ENCODE measurements around the gene ZBTB18. TPM values are rescaled to one million over a fixed set of nuclear protein-coding genes. Genes with fewer than 3 reads are reported as not detected.

ZBTB18 gene
- total RNA-seq, 2 donors from 2014 or later, result 15.4 to 17.9 TPM

DNA sequence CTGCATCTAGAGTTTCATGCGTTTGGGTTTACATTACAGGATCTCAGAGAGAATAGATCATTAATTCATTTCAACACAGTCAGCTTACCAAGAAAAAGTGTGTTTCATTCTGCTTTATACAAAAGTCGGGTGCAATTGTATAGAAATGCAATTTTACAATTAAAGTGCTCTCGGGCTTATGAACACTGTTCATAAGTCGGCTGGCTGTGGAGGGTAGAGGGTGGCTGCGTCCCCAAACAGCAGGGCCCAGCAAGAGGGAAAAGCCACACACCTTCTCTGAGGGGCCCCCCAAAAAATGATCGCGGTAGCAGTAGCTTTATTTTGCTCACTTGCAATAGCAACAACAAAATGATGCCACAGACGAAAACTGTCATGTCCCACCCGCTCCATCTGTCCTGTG lies 13.8 kb upstream of the ZBTB18 start:
- TF ChIP-seq, protein P1, sequence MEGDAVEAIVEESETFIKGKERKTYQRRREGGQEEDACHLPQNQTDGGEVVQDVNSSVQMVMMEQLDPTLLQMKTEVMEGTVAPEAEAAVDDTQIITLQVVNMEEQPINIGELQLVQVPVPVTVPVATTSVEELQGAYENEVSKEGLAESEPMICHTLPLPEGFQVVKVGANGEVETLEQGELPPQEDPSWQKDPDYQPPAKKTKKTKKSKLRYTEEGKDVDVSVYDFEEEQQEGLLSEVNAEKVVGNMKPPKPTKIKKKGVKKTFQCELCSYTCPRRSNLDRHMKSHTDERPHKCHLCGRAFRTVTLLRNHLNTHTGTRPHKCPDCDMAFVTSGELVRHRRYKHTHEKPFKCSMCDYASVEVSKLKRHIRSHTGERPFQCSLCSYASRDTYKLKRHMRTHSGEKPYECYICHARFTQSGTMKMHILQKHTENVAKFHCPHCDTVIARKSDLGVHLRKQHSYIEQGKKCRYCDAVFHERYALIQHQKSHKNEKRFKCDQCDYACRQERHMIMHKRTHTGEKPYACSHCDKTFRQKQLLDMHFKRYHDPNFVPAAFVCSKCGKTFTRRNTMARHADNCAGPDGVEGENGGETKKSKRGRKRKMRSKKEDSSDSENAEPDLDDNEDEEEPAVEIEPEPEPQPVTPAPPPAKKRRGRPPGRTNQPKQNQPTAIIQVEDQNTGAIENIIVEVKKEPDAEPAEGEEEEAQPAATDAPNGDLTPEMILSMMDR (conservative IDR thresholded peaks at IDR 0.05), result no peak
- Histone ChIP-seq H3K27me3 (ENCODE audit: control insufficient read depth, insufficient read depth, low read length, poor library complexity, severe bottlenecking) (no peaks in the 10 kb centered on the region), H3K9me3 (ENCODE audit: control insufficient read depth, low read length) (no peaks in the 10 kb centered on the region), H3K4me1 (ENCODE audit: control insufficient read depth, insufficient read depth, low read length) (no peaks in the 10 kb centered on the region), H3K27ac (ENCODE audit: low read depth, low read length) (no peak overlapping the region), H3K36me3 (ENCODE audit: control insufficient read depth, insufficient read depth, low read length) (no peaks in the 10 kb centered on the region), H3K4me3 (ENCODE audit: low read length) (no peak overlapping the region), H3K9ac (ENCODE audit: extremely low read depth, low read length, poor library complexity, severe bottlenecking) (no peak overlapping the region)
- Mint-ChIP-seq H3K36me3 (ENCODE audit: low read depth) (no peaks in the 10 kb centered on the region), H3K27ac (no peak overlapping the region), H3K27me3 (ENCODE audit: insufficient read depth) (no peaks in the 10 kb centered on the region), H3K9me3 (no peaks in the 10 kb centered on the region), H3K4me3 (no peak overlapping the region), H3K4me1 (peaks cover 5% of the 10 kb centered on the region)
- DNase-seq, result no peak
- 90% methylated on average over 4 to 9 of the region's 9 CpGs for WGBS, 2 experiments (ENCODE audit: insufficient coverage in 1 of 2, insufficient read length in 1 of 2)

GRCh38 chr1:244041466-244042120 lies 9.5 kb upstream of the ZBTB18 start:
- H3K4me1 Mint-ChIP-seq, result peaks cover 7% of the 10 kb centered on the region
- no peak overlapping the region for H3K4me3 Mint-ChIP-seq
- H3K36me3 Mint-ChIP-seq (ENCODE audit: low read depth), result no peaks in the 10 kb centered on the region
- H3K27me3 Mint-ChIP-seq (ENCODE audit: insufficient read depth), result no peaks in the 10 kb centered on the region
- Histone ChIP-seq H3K9me3 (ENCODE audit: control insufficient read depth, low read length) (no peaks in the 10 kb centered on the region), H3K9ac (ENCODE audit: extremely low read depth, low read length, poor library complexity, severe bottlenecking) (no peak overlapping the region), H3K4me3 (ENCODE audit: low read length) (no peak overlapping the region), H3K4me1 (ENCODE audit: control insufficient read depth, insufficient read depth, low read length) (no peaks in the 10 kb centered on the region), H3K27ac (ENCODE audit: low read depth, low read length) (no peak overlapping the region), H3K36me3 (ENCODE audit: control insufficient read depth, insufficient read depth, low read length) (no peaks in the 10 kb centered on the region), H3K27me3 (ENCODE audit: control insufficient read depth, insufficient read depth, low read length, poor library complexity, severe bottlenecking) (peaks cover 7% of the 10 kb centered on the region)
- WGBS, 2 experiments (ENCODE audit: insufficient coverage in 1 of 2, insufficient read length in 1 of 2), result 92% methylated on average over 2 of the region's 4 CpGs; no CpG with 5 or more reads in 1 of the 2 experiments
- DNase-seq, result no peak
- H3K9me3 Mint-ChIP-seq, result no peaks in the 10 kb centered on the region
- TF ChIP-seq, protein P1 (conservative IDR thresholded peaks at IDR 0.05), result no peak
- H3K27ac Mint-ChIP-seq, result no peak overlapping the region

GRCh38 chr1:244042293-244042692 lies 8.8 kb upstream of the ZBTB18 start:
- Mint-ChIP-seq H3K36me3 (ENCODE audit: low read depth) (no peaks in the 10 kb centered on the region), H3K4me3 (no peak overlapping the region), H3K9me3 (no peaks in the 10 kb centered on the region), H3K4me1 (peaks cover 10% of the 10 kb centered on the region), H3K27ac (no peak overlapping the region), H3K27me3 (ENCODE audit: insufficient read depth) (peaks cover 4% of the 10 kb centered on the region)
- no peak for DNase-seq
- TF ChIP-seq, protein P1 (conservative IDR thresholded peaks at IDR 0.05), result no peak
- no peak overlapping the region for H3K9ac ChIP-seq (ENCODE audit: extremely low read depth, low read length, poor library complexity, severe bottlenecking)
- H3K4me3 ChIP-seq (ENCODE audit: low read length), result no peak overlapping the region
- no peaks in the 10 kb centered on the region for H3K36me3 ChIP-seq (ENCODE audit: control insufficient read depth, insufficient read depth, low read length)
- no peak overlapping the region for H3K27ac ChIP-seq (ENCODE audit: low read depth, low read length)
- 95 to 100% methylated on average over 3 of the region's 3 CpGs for WGBS, 2 experiments (ENCODE audit: insufficient coverage in 1 of 2, insufficient read length in 1 of 2)
- H3K4me1 ChIP-seq (ENCODE audit: control insufficient read depth, insufficient read depth, low read length), result no peaks in the 10 kb centered on the region
- peaks cover 14% of the 10 kb centered on the region for H3K27me3 ChIP-seq (ENCODE audit: control insufficient read depth, insufficient read depth, low read length, poor library complexity, severe bottlenecking)
- no peaks in the 10 kb centered on the region for H3K9me3 ChIP-seq (ENCODE audit: control insufficient read depth, low read length)
